ENCODE results near the gene ARHGDIA.

GRCh38 chr17:81817758-81818147, 53.4 kb downstream of the ARHGDIA start:
- no peak for TF ChIP-seq POLR2A (IDR thresholded peaks at IDR 0.05; ENCODE audit: low read depth, low read length)
- TF ChIP-seq PAX5 (IDR thresholded peaks at IDR 0.05; ENCODE audit: insufficient read depth, low read length, severe bottlenecking), result no peak

Data from GM12891 (cell line).